ENCODE results near the gene ADGRD2.
"Not testable (repeated sequence)": the region's sequence is repeated elsewhere in the genome, so short reads cannot be mapped to it uniquely, and the experiment has no call there.

ADGRD2 gene

GRCh38 chr9:124450241-124450924 lies at the start of gene ADGRD2:
ADGRD2 (plus strand) TSS chr9:124450451; CDS start chr9:124451667, 1,216 bp downstream.
- no peak for DNase-seq

GRCh38 chr9:124403246-124403645 lies 47.0 kb upstream of the ADGRD2 start:
- DNase-seq = no peak

- no peak for DNase-seq
These were observed 40.8 kb upstream of the ADGRD2 start for GRCh38 chr9:124409410-124409809.

GRCh38 chr9:124410321-124410913 lies 39.8 kb upstream of the ADGRD2 start:
- DNase-seq = no peak

- no peak for DNase-seq
These were observed 38.6 kb upstream of the ADGRD2 start for GRCh38 chr9:124411514-124412227.

- DNase-seq = no peak
These were observed 38.0 kb upstream of the ADGRD2 start for GRCh38 chr9:124412228-124412575.

GRCh38 chr9:124414612-124415011 lies 35.6 kb upstream of the ADGRD2 start:
- no peak for DNase-seq

GRCh38 chr9:124415102-124415851 lies 35.0 kb upstream of the ADGRD2 start, which contains the start of gene PSMB7:
PSMB7 (minus strand) TSS chr9:124415442; CDS start chr9:124415425, 17 bp downstream.
- peak; percentile 93 to 97 (median 95) for DNase-seq

GRCh38 chr9:124415852-124416484 lies 34.3 kb upstream of the ADGRD2 start:
- no peak for DNase-seq

GRCh38 chr9:124419832-124420489 lies 30.3 kb upstream of the ADGRD2 start:
- DNase-seq = no peak

GRCh38 chr9:124420991-124421543 lies 29.2 kb upstream of the ADGRD2 start:
- DNase-seq = no peak

- DNase-seq = no peak
These were observed 27.1 kb upstream of the ADGRD2 start for GRCh38 chr9:124423155-124423554.

GRCh38 chr9:124423591-124423990 lies 26.7 kb upstream of the ADGRD2 start:
- DNase-seq = no peak

- not testable (repeated sequence) for DNase-seq
These were observed 24.5 kb upstream of the ADGRD2 start for GRCh38 chr9:124425733-124426132.

- DNase-seq = no peak
These were observed 23.9 kb upstream of the ADGRD2 start for GRCh38 chr9:124426361-124426760.

GRCh38 chr9:124427281-124427680 lies 23.0 kb upstream of the ADGRD2 start:
- no peak for DNase-seq

GRCh38 chr9:124428751-124429529 lies 21.3 kb upstream of the ADGRD2 start:
- DNase-seq = no peak

GRCh38 chr9:124429530-124429867 lies 20.8 kb upstream of the ADGRD2 start:
- no peak for DNase-seq

- DNase-seq = no peak
These were observed 13.9 kb upstream of the ADGRD2 start for GRCh38 chr9:124436320-124436719.

- no peak for DNase-seq
These were observed 13.2 kb upstream of the ADGRD2 start for GRCh38 chr9:124437086-124437485.

- no peak for DNase-seq
These were observed 12.2 kb upstream of the ADGRD2 start for GRCh38 chr9:124438091-124438490.
